AG20443 (cell line): ENCODE data around the gene HM13.
"Not testable (repeated sequence)": the region's sequence is repeated elsewhere in the genome, so short reads cannot be mapped to it uniquely, and the experiment has no call there.

Experiments used
- DNase-seq: peaks from one replicate; pipeline ENCODE4 v3.0.0; 2012; ENCODE audit warnings: low spot score, mixed read lengths

The HM13 gene

GRCh38 chr20:31502884-31503673 is 11.2 kb upstream of the HM13 start:
- DNase-seq, result peak; percentile 92

DNA sequence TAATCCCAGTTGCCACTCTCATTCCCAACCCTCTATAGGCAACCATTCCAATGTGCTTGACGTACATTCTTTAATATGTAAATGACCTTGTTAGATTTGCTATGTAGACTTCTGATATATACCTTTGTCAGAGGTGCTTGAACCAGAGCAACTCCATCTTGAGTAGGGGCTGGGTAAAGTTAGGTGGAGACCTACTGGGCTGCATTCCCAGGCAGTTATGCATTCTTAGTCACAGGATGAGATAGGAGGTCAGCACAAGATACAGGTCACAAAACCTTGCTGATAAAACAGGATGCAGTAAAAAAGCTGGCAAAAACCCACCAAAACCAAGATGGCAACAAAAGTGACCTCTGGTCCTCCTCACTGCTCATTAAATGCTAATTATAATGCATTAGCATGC is 8.3 kb upstream of the HM13 start:
- DNase-seq, result no peak

GRCh38 chr20:31508517-31509244 is 5.6 kb upstream of the HM13 start:
- DNase-seq, result no peak

GRCh38 chr20:31515072-31515774 is 981 bp downstream of the HM13 start:
- no peak for DNase-seq

DNA sequence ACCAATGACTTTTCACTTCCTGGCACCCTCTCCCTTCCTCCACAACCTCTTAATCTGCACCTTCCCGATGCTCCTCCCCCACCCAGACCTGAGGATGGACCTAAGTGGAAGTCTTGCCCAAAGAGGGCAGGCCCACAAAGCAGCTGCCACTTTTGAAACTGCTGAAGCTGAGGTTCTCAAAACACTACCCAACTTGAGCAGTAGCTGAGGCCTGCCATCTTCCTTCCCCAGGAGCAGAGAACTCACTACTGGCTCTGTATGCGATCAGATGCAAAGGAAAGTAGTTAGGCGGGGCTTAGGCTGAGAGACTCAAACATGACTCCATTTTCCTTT is 1.5 kb downstream of the HM13 start:
- DNase-seq, result no peak

GRCh38 chr20:31516166-31516565 is 1.9 kb downstream of the HM13 start:
- DNase-seq, result no peak

DNA sequence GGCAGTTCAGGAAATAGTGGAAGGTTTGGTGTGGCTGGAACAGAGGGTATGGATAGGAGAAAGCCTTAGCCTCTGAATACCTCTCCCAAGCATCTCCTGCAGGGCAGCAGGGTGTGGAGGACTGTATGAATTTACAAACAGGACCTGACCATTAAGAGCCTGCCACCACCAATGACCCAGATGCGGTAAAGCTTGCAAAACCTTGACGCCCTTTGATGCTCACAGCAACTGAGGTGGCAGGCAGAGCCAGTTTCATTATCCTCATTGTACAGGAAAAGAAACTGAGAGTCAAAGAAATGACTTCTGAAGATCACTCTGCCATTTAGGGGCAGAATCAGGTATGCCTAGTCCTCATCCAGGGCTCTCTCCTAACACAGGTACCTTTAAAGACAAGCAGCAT is 2.4 kb downstream of the HM13 start:
- DNase-seq, result no peak

DNA sequence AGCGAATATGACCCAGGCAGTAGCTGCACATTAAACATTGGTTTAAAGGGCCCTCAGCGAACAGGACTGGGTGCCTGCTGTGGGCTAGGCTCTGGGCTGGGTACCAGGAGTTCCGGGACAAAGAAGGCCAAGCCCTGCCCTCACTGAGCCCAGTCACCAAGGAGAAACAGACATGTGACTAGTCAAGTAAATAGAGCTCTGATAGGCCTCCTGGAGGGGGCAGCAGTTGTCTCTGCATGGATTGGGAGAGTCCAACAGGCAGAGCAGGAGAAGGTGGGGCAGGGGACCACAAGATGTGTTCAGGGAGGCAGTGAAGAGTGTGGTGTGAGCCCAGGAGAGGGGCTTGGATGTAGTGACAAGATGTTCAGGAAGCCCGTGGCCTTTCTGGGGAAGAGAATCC is 3.1 kb downstream of the HM13 start:
- DNase-seq, result peak; percentile 82

DNA sequence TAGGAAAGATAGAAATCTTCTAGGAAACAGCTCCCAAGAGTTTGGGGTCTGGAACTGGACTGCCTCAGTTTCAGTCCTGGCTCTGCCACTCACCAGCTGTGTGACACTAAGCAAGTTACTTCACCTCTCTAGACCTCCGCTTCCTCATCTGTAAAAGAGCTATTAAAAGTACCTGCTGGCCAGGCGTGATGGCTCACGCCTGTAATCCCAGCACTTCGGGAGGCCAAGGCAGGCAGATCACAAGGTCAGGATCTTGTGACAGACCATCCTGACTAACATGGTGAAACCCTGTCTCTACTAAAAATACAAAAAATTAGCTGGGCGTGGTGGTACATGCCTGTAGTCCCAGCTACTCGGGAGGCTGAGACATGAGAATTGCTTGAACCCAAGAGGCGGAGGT is 7.0 kb downstream of the HM13 start:
- DNase-seq, result not testable (repeated sequence)

GRCh38 chr20:31522731-31523130 is 8.5 kb downstream of the HM13 start:
- DNase-seq, result no peak

DNA sequence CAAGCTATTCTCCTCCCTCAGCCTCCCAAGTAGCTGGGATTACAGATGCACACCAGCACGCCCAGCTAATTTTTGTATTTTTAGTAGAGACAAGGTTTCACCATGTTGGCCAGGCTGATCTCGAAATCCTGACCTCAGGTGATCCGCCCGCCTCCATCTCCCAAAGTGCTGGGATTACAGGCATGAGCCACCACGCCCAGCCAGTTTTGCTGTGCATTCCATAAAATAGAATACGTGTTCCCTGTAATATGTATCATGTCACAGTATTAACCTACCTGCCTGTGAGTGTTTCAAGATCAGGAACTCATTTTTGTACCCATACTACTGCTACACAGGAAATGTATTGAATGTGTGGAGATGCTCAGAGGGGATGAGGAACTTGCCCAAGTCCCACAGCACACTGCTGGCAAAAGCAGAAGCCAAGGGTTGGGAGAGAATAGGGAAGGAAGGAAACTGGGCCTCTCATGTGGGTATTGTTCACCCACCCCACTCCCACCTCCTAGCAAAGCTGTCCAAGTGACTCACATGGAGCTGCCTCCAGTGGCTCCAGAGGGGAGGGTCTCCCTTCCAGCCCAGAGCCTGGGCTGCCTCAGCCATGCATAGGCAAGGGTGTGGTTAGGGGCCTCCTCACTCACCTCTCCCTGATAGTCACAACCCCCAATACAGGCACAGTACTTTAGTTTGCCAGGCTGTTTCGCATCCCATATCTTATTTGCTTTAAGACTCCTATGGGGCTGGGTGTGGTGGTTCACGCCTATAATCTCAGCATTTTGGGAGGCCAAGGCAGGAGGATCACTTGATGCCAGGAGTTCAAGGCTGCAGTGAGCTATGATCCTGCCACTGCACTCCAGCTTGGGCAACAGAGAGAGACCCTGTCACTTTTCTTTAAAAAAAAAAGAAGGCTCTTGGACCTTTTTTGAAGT is 9.4 kb downstream of the HM13 start:
- peak; percentile 29 for DNase-seq

DNA sequence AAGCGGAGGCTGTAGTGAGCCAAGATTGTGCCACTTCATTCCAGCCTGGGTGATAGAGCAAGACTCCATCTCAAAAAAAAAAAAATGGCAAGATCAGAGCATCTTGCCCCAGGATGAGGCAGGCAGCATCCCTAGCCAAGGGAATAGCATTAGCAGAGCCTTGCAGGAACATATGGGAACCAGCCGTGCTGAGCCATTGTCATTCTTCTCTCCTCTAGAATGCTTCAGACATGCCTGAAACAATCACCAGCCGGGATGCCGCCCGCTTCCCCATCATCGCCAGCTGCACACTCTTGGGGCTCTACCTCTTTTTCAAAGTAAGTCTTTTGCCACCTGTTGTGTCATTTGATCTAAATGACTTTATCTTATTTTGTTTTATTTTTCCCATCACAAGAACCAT is 13.0 kb downstream of the HM13 start:
- DNase-seq, result no peak

DNA sequence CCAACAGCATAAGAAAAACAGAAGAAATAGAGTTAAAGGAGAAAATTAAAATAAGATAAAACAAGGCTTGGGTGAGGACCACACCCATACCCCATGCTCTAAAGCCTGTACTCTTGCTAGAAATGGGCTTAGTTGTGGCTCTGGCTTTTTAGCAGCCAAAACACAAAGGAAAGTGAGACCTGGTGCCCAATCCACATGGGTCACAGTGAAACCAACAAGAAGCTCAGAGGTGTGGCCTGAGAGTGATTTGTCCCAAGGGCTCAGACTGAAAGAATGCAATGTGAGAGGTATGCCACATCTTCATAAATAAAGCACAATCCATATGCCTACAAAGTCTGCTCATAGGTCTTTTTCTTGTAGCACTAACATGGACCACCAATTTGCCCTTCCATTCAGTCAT is 21.1 kb downstream of the HM13 start:
- no peak for DNase-seq

- DNase-seq, result no peak
These were observed 22.3 kb downstream of the HM13 start for GRCh38 chr20:31536575-31536974.

- no peak for DNase-seq
These were observed 23.1 kb downstream of the HM13 start for GRCh38 chr20:31537116-31537871.

DNA sequence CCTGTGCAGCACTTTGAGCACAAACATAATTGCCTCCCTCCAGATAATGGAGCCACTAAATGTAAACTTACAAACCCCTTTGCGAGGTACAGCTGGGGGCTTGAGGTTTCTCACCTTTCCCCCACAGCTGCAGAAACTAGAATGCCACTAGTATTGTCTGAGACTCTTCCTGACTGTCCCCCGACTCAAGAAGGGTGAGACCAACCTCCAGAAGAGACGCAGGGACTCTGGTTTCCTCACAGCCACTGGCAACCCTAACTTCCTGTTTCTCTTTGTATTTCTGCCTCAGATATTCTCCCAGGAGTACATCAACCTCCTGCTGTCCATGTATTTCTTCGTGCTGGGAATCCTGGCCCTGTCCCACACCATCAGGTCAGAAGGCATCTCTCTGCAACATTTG is 23.6 kb downstream of the HM13 start:
- no peak for DNase-seq

DNA sequence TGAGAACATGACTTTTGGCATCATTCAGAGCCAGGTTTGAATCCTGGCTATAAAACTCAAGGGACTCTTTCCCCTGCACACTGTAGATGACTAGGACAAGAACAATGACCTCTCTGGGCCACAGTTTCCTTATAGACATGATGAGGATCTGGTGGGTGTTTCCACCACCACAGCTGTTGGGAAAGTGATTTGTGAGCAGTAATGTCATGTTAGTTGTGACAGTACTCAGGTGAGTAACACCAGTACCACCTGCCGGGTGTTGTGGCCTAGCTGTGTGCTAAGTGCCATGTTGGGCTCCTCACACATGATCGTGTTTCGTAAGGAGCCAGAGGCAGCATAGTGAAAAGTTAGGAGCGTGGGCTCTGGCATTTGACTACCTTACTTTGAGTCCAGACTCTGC is 24.1 kb downstream of the HM13 start:
- DNase-seq, result no peak

- DNase-seq, result not testable (repeated sequence)
These were observed 25.4 kb downstream of the HM13 start for GRCh38 chr20:31539636-31540035.

GRCh38 chr20:31540406-31540805 is 26.2 kb downstream of the HM13 start:
- DNase-seq, result no peak

- DNase-seq, result peak; percentile 61
These were observed 28.1 kb downstream of the HM13 start for GRCh38 chr20:31542201-31542842.

- DNase-seq, result no peak
These were observed 28.7 kb downstream of the HM13 start for GRCh38 chr20:31542963-31543362.
